Measurements from ENCODE around the gene FKBP1B. TPM values are rescaled to one million over a fixed set of nuclear protein-coding genes. Genes with fewer than 3 reads are reported as not detected.

The FKBP1B gene
- total and polyA plus RNA-seq, 2 donors (not counting 1 experiment from before 2014, with no cell fraction given): 11.9 to 12.1 TPM

GRCh38 chr2:24075915-24076848, 26.6 kb downstream of the FKBP1B start, which contains the start of gene SF3B6:
TSS of gene SF3B6 (minus strand) at chr2:24076326. CDS start at chr2:24076229, 97 bp downstream.
- peak; percentile 98 to 99 for DNase-seq (ENCODE audit: low read depth in 2 of 2)
- Histone ChIP-seq H3K9me3 (ENCODE audit: control insufficient read depth, insufficient read depth, low read depth, low read length) (no peaks in the 10 kb centered on the region), H3K79me2 (ENCODE audit: control insufficient read depth, insufficient read depth, low read length) (peaks cover 14% of the 10 kb centered on the region), H3K4me3 (replicated peaks in 1 of 4; ENCODE audit: control extremely low read depth in 1 of 4, insufficient read depth in 1 of 4, low read depth in 3 of 4, low read length in 4 of 4) (peak within 1 kb of the TSS; percentile 70 to 100 (median 98)), H3K4me2 (ENCODE audit: extremely low read depth, insufficient read depth, low read length) (peak within 1 kb of the TSS; percentile 95), H2AFZ (ENCODE audit: low read length) (peak within 1 kb of the TSS; percentile 97), H3K4me1 (ENCODE audit: control insufficient read depth, extremely low read depth, insufficient read depth, low read length) (peaks cover 3% of the 10 kb centered on the region), H4K20me1 (ENCODE audit: control insufficient read depth, extremely low read depth, insufficient read depth, low read length) (no peaks in the 10 kb centered on the region), H3K9ac (ENCODE audit: insufficient read depth, low read length) (peak within 1 kb of the TSS; percentile 83), H3K36me3 (ENCODE audit: control insufficient read depth, insufficient read depth, low read length) (peaks cover 4% of the 10 kb centered on the region), H3K27me3 (ENCODE audit: control insufficient read depth, insufficient read depth, low read length) (no peaks in the 10 kb centered on the region), H3K27ac (ENCODE audit: insufficient read depth, low read length) (peak within 1 kb of the TSS; percentile 84)
- TF ChIP-seq CTCF (conservative IDR thresholded peaks at IDR 0.05 in 1 of 2, IDR thresholded peaks at IDR 0.05 in 1 of 2; ENCODE audit: low read depth in 1 of 2, low read length in 2 of 2) (no peak), EZH2 (IDR thresholded peaks at IDR 0.05; ENCODE audit: low read length, missing control alignments) (no peak)

GRCh38 chr2:24076849-24077534, 27.5 kb downstream of the FKBP1B start:
- Histone ChIP-seq H3K27ac (ENCODE audit: insufficient read depth, low read length) (peak overlapping the region; percentile 52), H3K27me3 (ENCODE audit: control insufficient read depth, insufficient read depth, low read length) (no peaks in the 10 kb centered on the region), H3K4me3 (replicated peaks in 1 of 4; ENCODE audit: control extremely low read depth in 1 of 4, insufficient read depth in 1 of 4, low read depth in 3 of 4, low read length in 4 of 4) (peak overlapping the region; percentile 54 to 100 (median 84)), H3K9ac (ENCODE audit: insufficient read depth, low read length) (peak overlapping the region; percentile 57), H3K36me3 (ENCODE audit: control insufficient read depth, insufficient read depth, low read length) (peaks cover 7% of the 10 kb centered on the region), H3K79me2 (ENCODE audit: control insufficient read depth, insufficient read depth, low read length) (peaks cover 14% of the 10 kb centered on the region), H3K4me1 (ENCODE audit: control insufficient read depth, extremely low read depth, insufficient read depth, low read length) (peaks cover 5% of the 10 kb centered on the region), H2AFZ (ENCODE audit: low read length) (peak overlapping the region; percentile 50), H3K9me3 (ENCODE audit: control insufficient read depth, insufficient read depth, low read depth, low read length) (no peaks in the 10 kb centered on the region), H3K4me2 (ENCODE audit: extremely low read depth, insufficient read depth, low read length) (peak overlapping the region; percentile 92), H4K20me1 (ENCODE audit: control insufficient read depth, extremely low read depth, insufficient read depth, low read length) (no peaks in the 10 kb centered on the region)
- TF ChIP-seq CTCF (conservative IDR thresholded peaks at IDR 0.05 in 1 of 2, IDR thresholded peaks at IDR 0.05 in 1 of 2; ENCODE audit: low read depth in 1 of 2, low read length in 2 of 2) (no peak), EZH2 (IDR thresholded peaks at IDR 0.05; ENCODE audit: low read length, missing control alignments) (no peak)
- peak in 1 of 2 donors; percentile 11 for DNase-seq (ENCODE audit: low read depth in 2 of 2)

GRCh38 chr2:24077535-24077877, 28.0 kb downstream of the FKBP1B start:
- Histone ChIP-seq H3K9ac (ENCODE audit: insufficient read depth, low read length) (peak overlapping the region; percentile 57), H3K9me3 (ENCODE audit: control insufficient read depth, insufficient read depth, low read depth, low read length) (no peaks in the 10 kb centered on the region), H2AFZ (ENCODE audit: low read length) (peak overlapping the region; percentile 50), H3K4me2 (ENCODE audit: extremely low read depth, insufficient read depth, low read length) (peak overlapping the region; percentile 92), H3K36me3 (ENCODE audit: control insufficient read depth, insufficient read depth, low read length) (peaks cover 7% of the 10 kb centered on the region), H3K4me1 (ENCODE audit: control insufficient read depth, extremely low read depth, insufficient read depth, low read length) (peaks cover 5% of the 10 kb centered on the region), H3K27ac (ENCODE audit: insufficient read depth, low read length) (peak overlapping the region; percentile 52), H3K79me2 (ENCODE audit: control insufficient read depth, insufficient read depth, low read length) (peaks cover 14% of the 10 kb centered on the region), H3K27me3 (ENCODE audit: control insufficient read depth, insufficient read depth, low read length) (no peaks in the 10 kb centered on the region), H4K20me1 (ENCODE audit: control insufficient read depth, extremely low read depth, insufficient read depth, low read length) (no peaks in the 10 kb centered on the region), H3K4me3 (replicated peaks in 1 of 4; ENCODE audit: control extremely low read depth in 1 of 4, insufficient read depth in 1 of 4, low read depth in 3 of 4, low read length in 4 of 4) (peak overlapping the region; percentile 54 to 100 (median 84))
- peak in 1 of 2 donors; percentile 7 for DNase-seq (ENCODE audit: low read depth in 2 of 2)
- TF ChIP-seq EZH2 (IDR thresholded peaks at IDR 0.05; ENCODE audit: low read length, missing control alignments) (no peak), CTCF (conservative IDR thresholded peaks at IDR 0.05 in 1 of 2, IDR thresholded peaks at IDR 0.05 in 1 of 2; ENCODE audit: low read depth in 1 of 2, low read length in 2 of 2) (no peak)

All from fibroblast of lung (primary cell).